Activated naive CD8-positive, alpha-beta T cell treated with anti-CD3 and anti-CD28 coated beads, Interleukin-2, amount 10 ng/mL, durations not matched to agents 7 days and 5 days (primary cell): ENCODE data around the gene CAPN2. TPM values are rescaled to one million over a fixed set of nuclear protein-coding genes. Genes with fewer than 3 reads are reported as not detected.

Source experiments
- ATAC-seq: fragments of 150-1000 bp; cut with Tn5 transposase; one replicate; pipeline ENCODE4 v1.10.0; 2021; ENCODE audit warnings: low read depth, moderate library complexity
- POLR2A ChIA-PET: fragments of 350-600 bp; sonication (Branson Sonifier 250); formaldehyde crosslinking; loops from one replicate; lab custom pipeline; 2021; ENCODE audit warnings: antibody characterized with exemption; lab: Charles Lee
- DNase-seq: peaks from one replicate; pipeline ENCODE4 v3.0.0; 2021
- H3K27ac Mint-ChIP-seq: one replicate; pipeline ENCODE4 v1.8.0; 2022; ENCODE audit warnings: mild to moderate bottlenecking, mixed read lengths
- H3K27me3 Mint-ChIP-seq: one replicate; pipeline ENCODE4 v1.8.0; 2022; ENCODE audit warnings: mild to moderate bottlenecking, moderate library complexity, mixed read lengths
- H3K36me3 Mint-ChIP-seq: one replicate; pipeline ENCODE4 v1.8.0; 2021; ENCODE audit warnings: mild to moderate bottlenecking, mixed read lengths
- H3K4me1 Mint-ChIP-seq: one replicate; pipeline ENCODE4 v1.8.0; 2021; ENCODE audit warnings: mixed read lengths
- H3K4me3 Mint-ChIP-seq: one replicate; pipeline ENCODE4 v1.8.0; 2022; ENCODE audit warnings: mild to moderate bottlenecking, moderate library complexity, mixed read lengths
- H3K9me3 Mint-ChIP-seq: one replicate; pipeline ENCODE4 v1.8.0; 2021; ENCODE audit warnings: mixed read lengths
- total RNA-seq, 2 experiments: library from RNA; stranded (reverse); gene quantifications; one replicate each; pipeline ENCODE4 v1.2.3, GENCODE V29; 2021

CAPN2 gene
- total RNA-seq, 2 experiments from 2014 or later: 169 to 177 TPM

DNA sequence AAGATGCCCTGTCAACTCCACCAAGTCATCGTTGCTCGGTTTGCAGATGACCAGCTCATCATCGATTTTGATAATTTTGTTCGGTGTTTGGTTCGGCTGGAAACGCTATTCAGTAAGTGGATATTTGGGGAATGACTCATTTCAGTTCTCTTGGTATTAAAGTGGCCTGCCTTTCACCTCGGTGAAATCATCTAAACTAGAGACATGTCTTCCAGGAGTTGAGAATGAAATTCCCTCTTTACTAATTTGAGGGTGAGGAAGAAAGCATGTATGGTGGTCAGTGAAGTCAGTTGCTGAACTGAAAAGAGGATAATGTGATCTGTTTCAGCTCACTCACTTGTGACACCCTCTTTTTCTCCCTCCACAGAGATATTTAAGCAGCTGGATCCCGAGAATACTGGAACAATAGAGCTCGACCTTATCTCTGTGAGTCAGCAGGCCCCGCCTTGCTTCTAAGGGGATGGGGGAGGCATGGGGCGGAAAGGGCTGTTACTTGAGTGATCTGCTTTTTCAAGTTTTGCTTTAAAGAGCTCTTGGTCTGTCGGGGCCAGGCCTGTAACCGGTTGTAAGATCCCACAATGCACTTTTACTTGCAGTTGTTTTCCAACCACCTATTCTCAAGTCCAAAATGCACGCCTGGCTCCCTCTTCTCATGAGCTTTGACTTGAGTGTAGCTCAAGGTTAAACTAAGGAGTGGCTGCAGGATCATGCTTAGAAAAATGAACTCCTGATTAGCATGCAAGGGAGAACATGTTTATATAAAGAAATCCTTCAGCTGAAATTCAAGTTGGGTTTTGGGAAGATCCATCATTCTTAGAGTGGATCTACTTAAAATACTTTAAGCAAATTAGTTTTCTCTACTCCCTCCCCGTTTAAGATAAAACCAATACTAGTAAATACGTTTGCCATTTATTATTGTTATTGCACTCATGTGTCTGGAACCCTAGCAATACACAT, 59.8 kb downstream of the CAPN2 start:
- POLR2A ChIA-PET: no interaction called here
- no peak overlapping the region for H3K4me3 Mint-ChIP-seq
- peaks cover 39% of the 10 kb centered on the region for H3K36me3 Mint-ChIP-seq
- no peak for DNase-seq
- peaks cover 11% of the 10 kb centered on the region for H3K4me1 Mint-ChIP-seq
- no peaks in the 10 kb centered on the region for H3K27me3 Mint-ChIP-seq
- no peak overlapping the region for H3K27ac Mint-ChIP-seq
- ATAC-seq: no peak
- no peaks in the 10 kb centered on the region for H3K9me3 Mint-ChIP-seq

DNA sequence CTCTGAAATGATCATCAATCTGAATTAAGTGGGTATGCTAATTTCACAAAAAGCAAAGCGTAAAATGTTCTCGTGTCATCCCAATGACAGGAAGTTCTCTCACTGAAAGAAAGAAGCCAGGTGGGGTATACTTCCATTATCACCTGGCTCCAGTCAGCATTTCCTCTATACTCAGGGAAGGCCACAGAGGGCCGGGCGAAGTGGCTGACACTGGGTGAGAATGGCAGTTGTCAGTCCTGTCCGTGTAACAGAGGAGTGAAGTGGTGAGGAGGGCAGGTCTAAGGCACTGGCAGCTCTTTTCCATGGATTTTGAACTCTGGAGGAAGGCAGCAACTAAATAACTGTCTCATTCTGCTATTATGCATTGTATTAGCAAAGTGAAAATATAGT, 60.4 kb downstream of the CAPN2 start:
- Mint-ChIP-seq H3K9me3 (no peaks in the 10 kb centered on the region), H3K4me3 (no peak overlapping the region), H3K27me3 (no peaks in the 10 kb centered on the region), H3K4me1 (peaks cover 13% of the 10 kb centered on the region), H3K36me3 (peaks cover 44% of the 10 kb centered on the region), H3K27ac (no peak overlapping the region)
- ATAC-seq (no peak), DNase-seq (no peak)
- POLR2A ChIA-PET: no interaction called here

DNA sequence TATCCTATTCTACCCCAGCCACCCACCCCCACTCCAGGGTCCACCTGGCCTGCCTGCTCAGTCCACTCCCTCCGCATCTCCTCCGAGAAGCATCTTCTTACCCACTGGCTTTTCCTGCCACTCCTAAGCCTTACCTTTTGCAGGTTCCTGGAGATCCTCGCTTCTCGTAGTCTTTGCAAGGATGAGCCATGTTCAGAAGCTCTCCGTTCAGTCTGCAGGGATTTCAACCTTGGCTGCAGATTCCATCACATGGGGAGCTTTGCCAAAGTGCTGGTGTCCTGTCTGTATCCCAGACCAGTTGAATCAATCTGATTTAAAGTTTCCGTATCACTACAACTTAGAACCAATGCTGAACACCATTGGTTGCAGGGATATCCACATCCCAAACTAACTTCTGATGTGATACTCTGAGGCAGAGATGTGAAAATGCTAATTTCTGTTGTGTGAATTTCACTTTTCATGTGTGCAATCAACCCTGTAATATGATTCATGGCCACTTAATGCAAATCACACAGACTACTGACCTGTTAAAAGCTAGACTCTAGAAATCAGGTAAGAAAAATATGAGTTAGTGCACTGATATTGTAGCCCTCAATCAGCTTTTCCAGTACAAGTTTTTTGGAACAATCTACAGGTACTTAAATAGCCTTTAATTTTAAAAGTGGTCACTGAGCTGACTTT, 61.9 kb downstream of the CAPN2 start:
- Mint-ChIP-seq H3K9me3 (no peaks in the 10 kb centered on the region), H3K27ac (no peak overlapping the region), H3K27me3 (no peaks in the 10 kb centered on the region), H3K36me3 (peaks cover 42% of the 10 kb centered on the region), H3K4me1 (peaks cover 13% of the 10 kb centered on the region), H3K4me3 (no peak overlapping the region)
- DNase-seq (no peak), ATAC-seq (no peak)
- POLR2A ChIA-PET: no interaction called here

DNA sequence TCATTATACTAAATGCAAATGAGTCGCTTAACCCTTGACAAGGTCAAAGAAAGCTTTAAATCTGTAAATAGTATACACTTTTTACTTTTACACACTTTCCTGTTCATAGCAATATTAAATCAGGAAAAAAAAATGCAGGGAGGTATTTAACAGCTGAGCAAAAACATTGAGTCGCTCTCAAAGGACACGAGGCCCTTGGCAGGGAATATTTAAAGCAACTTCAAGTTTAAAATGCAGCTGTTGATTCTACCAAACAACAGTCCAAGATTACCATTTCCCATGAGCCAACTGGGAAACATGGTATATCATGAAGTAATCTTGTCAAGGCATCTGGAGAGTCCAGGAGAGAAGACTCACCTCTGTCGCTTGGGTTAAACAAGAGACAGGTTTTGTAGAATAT, 62.7 kb downstream of the CAPN2 start:
- peaks cover 37% of the 10 kb centered on the region for H3K36me3 Mint-ChIP-seq
- H3K27ac Mint-ChIP-seq: peak overlapping the region; percentile 53
- H3K9me3 Mint-ChIP-seq: no peaks in the 10 kb centered on the region
- H3K4me1 Mint-ChIP-seq: peaks cover 13% of the 10 kb centered on the region
- ATAC-seq (no peak), DNase-seq (no peak)
- no peak overlapping the region for H3K4me3 Mint-ChIP-seq
- POLR2A ChIA-PET: no interaction called here
- no peaks in the 10 kb centered on the region for H3K27me3 Mint-ChIP-seq

DNA sequence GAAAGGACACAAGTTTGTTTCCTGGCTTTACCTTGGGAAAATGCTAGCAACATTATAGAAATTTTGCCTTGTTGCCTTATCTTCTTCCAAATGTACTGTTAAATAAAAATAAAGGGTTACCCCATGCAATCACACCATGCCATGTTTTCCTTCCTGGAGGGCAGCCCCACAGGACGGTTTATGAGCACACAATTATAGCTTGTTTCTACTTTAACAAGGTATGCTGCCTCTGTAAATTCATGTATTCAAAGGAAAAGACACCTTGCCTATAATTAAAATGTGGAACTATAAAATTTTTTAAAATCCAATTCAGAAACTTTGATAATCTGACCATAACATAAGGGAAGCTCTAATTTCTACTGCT, 63.4 kb downstream of the CAPN2 start:
- DNase-seq (no peak), ATAC-seq (no peak)
- Mint-ChIP-seq H3K27me3 (no peaks in the 10 kb centered on the region), H3K4me3 (no peak overlapping the region), H3K36me3 (peaks cover 39% of the 10 kb centered on the region), H3K9me3 (no peaks in the 10 kb centered on the region), H3K27ac (peak overlapping the region; percentile 60), H3K4me1 (peaks cover 13% of the 10 kb centered on the region)
- POLR2A ChIA-PET: interaction anchor here (0.6 kb wide), 1 partner anchor 12 kb away, joined by 3 read pairs; no protein-coding TSS in a partner anchor

DNA sequence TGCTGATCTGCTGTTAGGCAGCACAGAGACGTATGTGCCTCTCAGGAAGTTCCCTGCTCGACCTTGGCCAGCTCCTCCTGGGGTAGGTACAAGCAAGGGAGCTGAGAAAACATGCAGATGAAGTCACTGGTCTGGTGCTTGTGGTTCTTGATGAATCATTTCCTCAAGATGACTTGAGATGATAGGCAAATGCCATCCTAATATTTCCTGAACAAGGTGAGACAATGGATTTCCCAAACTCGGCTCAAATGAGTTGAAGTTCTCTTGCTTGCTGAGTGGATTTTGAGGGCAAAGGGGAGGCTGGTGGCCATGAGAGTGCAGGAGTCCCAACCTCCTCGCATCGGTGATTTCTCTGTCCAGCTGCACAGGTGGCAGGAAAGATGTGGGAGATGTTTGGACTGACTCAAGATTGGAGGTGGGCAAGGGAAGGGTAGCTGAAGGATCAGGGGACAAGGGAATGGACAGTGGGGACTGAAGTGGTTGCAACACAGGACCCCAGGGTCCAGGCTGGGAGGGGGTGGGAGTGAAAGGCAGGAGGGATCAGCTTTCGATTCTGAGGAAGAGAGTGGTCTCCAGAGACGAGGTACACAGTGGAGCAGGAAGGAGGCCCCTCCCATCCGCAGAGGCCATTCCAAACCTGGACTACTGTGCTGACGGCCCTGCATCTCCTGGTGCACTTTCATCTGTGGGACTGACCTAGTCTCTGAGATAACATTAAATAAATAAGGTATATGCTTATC, 63.9 kb downstream of the CAPN2 start:
- ATAC-seq (peak; percentile 88), DNase-seq (no peak)
- POLR2A ChIA-PET: interaction anchor here (0.6 kb wide), 1 partner anchor 13 kb away, joined by 3 read pairs; no protein-coding TSS in a partner anchor
- Mint-ChIP-seq H3K4me3 (no peak overlapping the region), H3K27ac (peak overlapping the region; percentile 60), H3K36me3 (peaks cover 38% of the 10 kb centered on the region), H3K27me3 (no peaks in the 10 kb centered on the region), H3K4me1 (peaks cover 18% of the 10 kb centered on the region), H3K9me3 (no peaks in the 10 kb centered on the region)

DNA sequence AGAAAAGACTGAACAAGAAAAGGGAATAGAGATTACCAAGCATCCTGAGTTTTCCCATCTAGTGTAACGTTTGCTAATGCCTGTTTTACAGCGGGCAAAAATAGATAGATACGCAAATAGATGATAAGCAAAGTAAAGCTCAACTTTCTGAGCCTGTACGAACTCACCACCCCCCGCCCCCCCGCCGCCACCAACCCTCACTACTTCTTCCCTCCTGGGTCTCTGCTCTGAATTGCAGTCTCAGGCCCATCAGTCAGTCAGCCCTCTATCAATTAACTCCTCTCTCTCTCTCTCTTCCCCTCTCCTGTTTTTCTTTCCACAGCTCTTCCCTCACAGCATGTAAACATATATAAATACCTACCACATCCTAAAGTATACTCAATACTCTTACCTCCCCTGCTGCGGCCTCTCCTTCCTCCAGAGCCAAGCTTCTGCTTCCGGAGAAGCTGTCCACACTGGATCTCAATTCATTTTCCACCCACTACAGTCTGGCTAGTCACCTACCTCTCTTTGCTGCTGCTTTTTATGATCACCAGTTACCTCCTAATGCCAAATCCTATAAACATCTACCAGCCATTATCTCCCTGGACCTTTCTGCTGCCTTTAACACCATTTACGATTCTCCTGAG, 64.6 kb downstream of the CAPN2 start:
- Mint-ChIP-seq H3K27ac (peak overlapping the region; percentile 39), H3K9me3 (no peaks in the 10 kb centered on the region), H3K27me3 (no peaks in the 10 kb centered on the region), H3K4me3 (no peak overlapping the region), H3K36me3 (peaks cover 34% of the 10 kb centered on the region), H3K4me1 (peaks cover 18% of the 10 kb centered on the region)
- DNase-seq (no peak), ATAC-seq (no peak)
- POLR2A ChIA-PET: no interaction called here

DNA sequence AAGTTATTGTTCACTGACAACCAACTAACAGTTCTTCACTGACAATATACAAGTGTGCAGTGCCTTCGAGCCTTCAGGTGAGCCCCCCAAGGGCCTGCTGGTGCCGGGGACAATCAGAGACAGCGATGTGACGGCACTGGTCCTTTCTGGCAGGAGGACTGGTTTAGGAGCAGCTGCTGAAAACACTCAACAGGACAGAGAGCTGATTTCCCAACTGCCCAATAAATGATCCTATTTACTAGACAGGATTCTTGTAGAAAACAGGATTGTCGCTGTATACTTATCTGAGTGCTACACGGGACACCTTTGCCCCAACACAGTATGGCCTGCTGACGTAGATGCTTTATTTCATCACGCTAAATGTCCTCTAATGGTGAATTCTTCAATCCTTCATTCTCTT, 68.0 kb downstream of the CAPN2 start:
- Mint-ChIP-seq H3K4me3 (no peak overlapping the region), H3K4me1 (peaks cover 14% of the 10 kb centered on the region), H3K9me3 (no peaks in the 10 kb centered on the region), H3K36me3 (peaks cover 26% of the 10 kb centered on the region), H3K27me3 (no peaks in the 10 kb centered on the region), H3K27ac (no peak overlapping the region)
- DNase-seq (no peak), ATAC-seq (no peak)
- POLR2A ChIA-PET: interaction anchor here (0.6 to 1.4 kb wide), 2 partner anchors 66 to 181 kb away, joined by 4 read pairs; partner anchors contain the start of gene TP53BP2

DNA sequence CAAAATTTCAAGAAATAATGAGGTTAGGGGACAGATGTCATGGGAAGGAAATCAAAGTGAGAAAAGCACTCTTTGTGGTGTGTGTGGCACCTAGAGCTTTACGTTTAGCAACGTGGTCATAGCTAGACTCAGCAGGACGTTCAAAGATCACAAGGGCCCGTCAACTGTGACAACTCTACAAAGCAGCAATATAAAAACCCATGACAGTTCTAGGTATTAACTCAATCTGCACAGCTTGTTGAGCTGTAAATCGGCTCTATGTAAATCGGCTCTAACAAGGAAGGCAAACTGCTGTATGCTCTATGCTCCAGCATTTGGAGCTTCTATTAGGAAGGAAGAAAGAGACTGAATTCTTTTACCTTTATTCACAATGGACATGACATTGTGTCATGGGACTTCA, 68.6 kb downstream of the CAPN2 start:
- no peaks in the 10 kb centered on the region for H3K9me3 Mint-ChIP-seq
- no peak for ATAC-seq
- no peak overlapping the region for H3K4me3 Mint-ChIP-seq
- POLR2A ChIA-PET: interaction anchor here (1.4 kb wide), 1 partner anchor 65 kb away, joined by 4 read pairs; the partner anchor contains the start of gene TP53BP2
- peak overlapping the region; percentile 14 for H3K27ac Mint-ChIP-seq
- H3K4me1 Mint-ChIP-seq: peaks cover 12% of the 10 kb centered on the region
- DNase-seq: no peak
- peaks cover 25% of the 10 kb centered on the region for H3K36me3 Mint-ChIP-seq
- H3K27me3 Mint-ChIP-seq: no peaks in the 10 kb centered on the region

DNA sequence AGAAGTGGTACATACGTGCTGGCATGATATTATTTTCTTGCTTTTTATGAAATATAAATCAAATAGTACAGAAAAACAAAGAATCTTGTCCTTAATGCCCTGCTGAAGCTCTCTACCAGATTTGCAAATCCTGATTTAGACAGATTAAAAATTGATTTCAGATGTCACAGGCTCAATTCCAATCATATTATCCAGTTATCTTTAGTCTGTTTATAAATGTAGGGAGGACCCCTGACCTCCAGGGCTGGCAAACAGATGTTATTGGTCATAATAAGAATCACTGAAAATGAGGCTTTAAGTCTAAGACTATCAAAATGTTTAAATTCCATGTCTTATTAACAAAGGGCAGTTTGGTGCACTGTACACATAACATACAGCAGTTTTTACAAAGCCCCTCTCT, 71.3 kb downstream of the CAPN2 start:
- POLR2A ChIA-PET: interaction anchor here (0.7 kb wide), 1 partner anchor 18 kb away, joined by 3 read pairs; no protein-coding TSS in a partner anchor
- Mint-ChIP-seq H3K4me3 (no peak overlapping the region), H3K9me3 (no peaks in the 10 kb centered on the region), H3K27me3 (no peaks in the 10 kb centered on the region), H3K27ac (no peak overlapping the region), H3K36me3 (peaks cover 13% of the 10 kb centered on the region), H3K4me1 (peaks cover 5% of the 10 kb centered on the region)
- DNase-seq (no peak), ATAC-seq (no peak)

DNA sequence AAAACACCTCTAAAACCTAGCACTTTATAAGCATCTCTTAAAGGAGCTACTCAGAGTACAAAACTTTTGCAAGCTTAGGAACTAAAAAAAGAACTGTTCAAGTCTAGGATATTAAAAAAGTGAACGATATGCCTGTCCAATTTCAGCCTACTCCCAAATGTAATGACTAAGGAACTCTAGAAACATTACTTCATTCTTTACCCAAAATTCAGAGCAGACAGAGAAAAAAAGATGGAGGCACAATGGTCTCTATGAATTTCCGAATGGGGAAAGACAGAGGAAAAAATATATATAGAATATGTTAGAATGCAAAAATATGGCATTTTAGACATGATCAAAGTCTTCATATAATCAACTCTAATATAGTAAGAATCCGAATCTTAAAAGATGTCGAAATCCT, 72.2 kb downstream of the CAPN2 start:
- Mint-ChIP-seq H3K4me1 (peaks cover 5% of the 10 kb centered on the region), H3K9me3 (no peaks in the 10 kb centered on the region), H3K27me3 (no peaks in the 10 kb centered on the region), H3K4me3 (no peak overlapping the region), H3K27ac (no peak overlapping the region), H3K36me3 (peaks cover 11% of the 10 kb centered on the region)
- ATAC-seq (no peak), DNase-seq (no peak)
- POLR2A ChIA-PET: interaction anchor here (0.5 to 0.7 kb wide), 2 partner anchors 18 to 70 kb away, joined by 3 to 4 read pairs; no protein-coding TSS in a partner anchor

DNA sequence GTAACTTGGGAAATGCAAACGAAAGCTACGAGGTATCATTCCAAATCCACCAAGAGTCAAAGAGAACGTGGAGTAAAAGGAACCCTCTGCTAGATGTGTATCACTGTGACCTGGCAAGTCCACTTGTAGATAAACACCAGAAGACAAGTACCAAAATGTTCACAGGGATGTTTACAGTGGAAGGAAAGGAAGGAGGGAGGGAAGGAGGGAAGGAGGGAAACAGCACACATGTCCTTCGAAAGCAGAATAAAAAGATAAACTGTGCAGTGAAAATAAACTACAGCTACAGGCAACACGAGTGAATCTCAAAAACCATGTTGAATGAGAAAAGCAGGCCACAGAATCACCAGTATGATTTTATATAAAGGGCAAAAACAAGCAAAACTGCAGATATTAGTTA, 73.5 kb downstream of the CAPN2 start:
- no peak overlapping the region for H3K27ac Mint-ChIP-seq
- peaks cover 13% of the 10 kb centered on the region for H3K36me3 Mint-ChIP-seq
- H3K27me3 Mint-ChIP-seq: no peaks in the 10 kb centered on the region
- no peaks in the 10 kb centered on the region for H3K9me3 Mint-ChIP-seq
- no peak overlapping the region for H3K4me3 Mint-ChIP-seq
- no peak for ATAC-seq
- DNase-seq: no peak
- peaks cover 4% of the 10 kb centered on the region for H3K4me1 Mint-ChIP-seq
- POLR2A ChIA-PET: no interaction called here
